Cortex of kidney (tissue), 1 donor: ENCODE results near the gene SNRPE.
"Not testable (repeated sequence)": the region's sequence is repeated elsewhere in the genome, so short reads cannot be mapped to it uniquely, and the experiment has no call there.

Experiments
- DNase-seq: peaks from one replicate; lab custom pipeline; 2025; lab: John Stamatoyannopoulos, UW

Gene SNRPE

DNA sequence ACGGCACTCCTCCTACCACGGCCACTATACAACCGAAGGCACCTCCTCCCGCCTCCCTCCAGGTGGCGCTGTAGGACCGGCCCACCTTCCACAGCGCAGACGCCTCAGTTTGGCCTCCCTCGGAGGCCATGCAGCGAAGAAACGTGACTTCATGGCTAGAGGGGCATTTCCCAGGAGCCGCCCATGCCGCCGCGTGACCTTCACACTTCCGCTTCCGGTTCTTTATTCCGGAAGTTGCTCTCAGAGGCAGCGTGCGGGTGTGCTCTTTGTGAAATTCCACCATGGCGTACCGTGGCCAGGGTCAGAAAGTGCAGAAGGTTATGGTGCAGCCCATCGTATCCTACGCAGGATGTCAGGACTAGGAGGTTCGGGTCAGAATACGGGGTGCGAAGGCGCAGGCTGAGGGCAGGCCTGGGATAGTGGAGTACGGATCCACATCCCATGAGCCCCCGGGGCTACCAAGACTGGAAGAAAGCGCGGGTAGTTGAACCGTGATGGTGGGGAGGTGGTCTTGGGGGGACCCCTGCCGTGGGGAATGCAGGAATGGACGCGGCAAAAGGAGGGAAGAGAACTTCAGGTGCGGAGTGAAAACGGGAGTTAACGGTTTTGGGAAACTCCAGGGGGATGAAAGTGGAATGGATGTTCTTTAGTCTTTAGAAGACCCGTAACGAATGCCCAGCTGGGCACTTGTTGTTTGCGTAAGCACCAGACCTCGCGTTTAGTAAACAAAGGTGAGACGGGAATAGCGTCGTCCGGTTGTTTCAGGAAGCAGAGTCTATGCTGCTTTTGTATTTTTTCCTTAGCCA lies at the start of gene SNRPE:
TSS of gene SNRPE (plus strand) at position 221 of the 806 bp plus-strand sequence. CDS start at position 282, 61 bp downstream.
- no peak for DNase-seq

DNA sequence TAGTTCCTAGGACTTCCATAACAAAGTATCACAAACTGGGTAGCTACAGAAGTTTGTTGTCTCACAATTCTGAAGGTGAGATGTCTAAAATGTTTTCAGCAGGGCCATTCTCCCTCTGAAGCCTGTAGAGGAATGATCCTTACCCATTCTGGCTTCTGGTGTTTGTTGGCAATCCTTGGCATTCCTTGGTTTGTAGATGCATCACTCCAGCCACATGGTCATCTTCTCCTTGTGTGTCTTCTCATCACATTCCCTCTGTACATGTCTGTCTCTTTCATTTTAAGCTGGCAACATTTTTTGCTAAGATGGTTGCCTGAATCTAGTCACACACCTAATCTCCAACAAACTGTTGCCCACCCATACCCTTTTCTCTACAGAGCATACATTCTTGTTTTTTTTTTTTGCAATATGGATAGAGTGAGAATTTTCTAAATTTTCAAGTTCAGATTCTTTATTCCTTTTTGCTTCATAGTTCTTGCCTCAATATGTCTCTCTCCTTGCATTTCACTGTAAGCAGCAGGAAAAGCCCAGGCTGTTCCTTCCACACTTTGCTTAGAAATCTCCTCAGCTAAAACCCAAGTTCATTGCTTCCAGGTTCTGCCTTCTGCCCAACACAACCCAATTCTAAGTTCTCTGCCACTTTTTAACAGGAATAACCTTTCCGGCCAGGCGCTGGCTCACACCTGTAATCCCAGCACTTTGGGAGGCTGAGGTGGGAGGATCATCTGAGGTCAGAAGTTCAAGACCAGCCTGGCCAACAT lies 47.6 kb upstream of the SNRPE start:
- no peak for DNase-seq

DNA sequence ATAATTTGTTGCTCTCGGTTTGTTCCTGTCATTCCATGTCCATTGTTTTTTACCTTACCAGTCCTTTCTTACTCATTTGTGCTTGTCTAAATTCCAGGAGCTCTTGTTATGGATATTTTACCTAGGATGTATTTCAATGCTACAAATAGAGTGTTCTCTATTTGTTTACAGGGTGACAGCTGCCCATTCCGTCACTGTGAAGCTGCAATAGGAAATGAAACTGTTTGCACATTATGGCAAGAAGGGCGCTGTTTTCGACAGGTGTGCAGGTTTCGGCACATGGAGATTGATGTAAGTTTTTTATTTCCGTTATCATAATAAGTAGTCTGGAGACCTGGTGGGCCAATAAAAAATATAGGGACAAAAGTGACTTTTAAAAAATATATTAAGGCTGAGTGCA lies 43.0 kb upstream of the SNRPE start:
- no peak for DNase-seq

DNA sequence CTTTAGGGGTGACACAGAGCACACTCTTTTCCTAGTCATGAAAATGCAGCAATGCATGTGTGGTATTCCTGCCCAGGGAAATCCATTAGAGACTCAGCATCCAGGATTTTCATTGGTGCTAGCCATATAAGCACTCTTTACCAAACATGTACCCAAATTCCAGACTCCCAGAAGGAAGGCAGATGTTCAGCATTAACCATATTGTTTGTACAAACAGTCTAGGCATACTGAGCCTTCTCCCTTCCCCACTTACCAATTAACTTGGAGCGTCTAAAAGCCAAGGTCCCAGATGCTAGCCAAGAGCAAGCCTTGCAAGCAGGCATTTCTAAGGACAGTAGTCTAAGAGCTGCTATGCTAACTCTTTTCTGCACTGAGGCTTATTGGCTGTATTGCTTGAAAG lies 38.1 kb upstream of the SNRPE start:
- no peak for DNase-seq

- DNase-seq: no peak
These were observed 35.2 kb upstream of the SNRPE start for GRCh38 chr1:203826175-203826574.

DNA sequence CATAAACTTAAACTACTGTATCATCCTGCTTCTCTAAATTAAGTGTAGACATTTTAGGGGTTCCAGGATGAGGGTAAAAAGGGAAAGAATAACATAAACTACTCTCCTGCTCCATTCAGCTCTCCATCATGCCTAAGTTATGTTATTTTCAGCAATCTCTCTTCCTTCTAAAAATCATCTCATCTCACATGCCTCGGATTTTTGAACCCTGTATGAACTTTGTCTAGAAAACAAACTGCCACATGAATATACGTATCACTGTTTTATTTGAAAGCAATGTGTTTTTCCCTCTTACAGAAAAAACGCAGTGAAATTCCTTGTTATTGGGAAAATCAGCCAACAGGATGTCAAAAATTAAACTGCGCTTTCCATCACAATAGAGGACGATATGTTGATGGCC lies 33.4 kb upstream of the SNRPE start:
- DNase-seq: no peak

DNA sequence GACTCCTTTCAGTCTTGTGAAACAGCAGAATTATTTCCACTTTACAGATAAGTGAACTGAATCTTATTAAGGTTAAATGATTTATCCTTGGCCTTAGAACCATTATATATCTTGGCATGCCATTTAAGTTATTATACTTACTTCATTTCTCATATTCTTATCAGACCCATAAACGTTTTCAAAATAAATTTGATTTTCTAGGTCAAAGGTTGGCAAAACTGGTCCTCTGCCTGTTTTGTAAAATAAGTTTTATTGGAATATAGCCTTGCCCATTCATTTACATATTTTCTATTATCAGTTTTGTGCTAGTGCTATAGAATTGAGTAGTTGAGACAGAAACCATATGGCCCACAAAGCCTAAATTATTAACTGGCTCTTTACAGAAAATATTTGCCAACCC lies 32.9 kb upstream of the SNRPE start:
- no peak for DNase-seq

- DNase-seq: not testable (repeated sequence)
These were observed 32.2 kb upstream of the SNRPE start for GRCh38 chr1:203829247-203829646.

- no peak for DNase-seq
These were observed 25.9 kb upstream of the SNRPE start for GRCh38 chr1:203835476-203835875.

DNA sequence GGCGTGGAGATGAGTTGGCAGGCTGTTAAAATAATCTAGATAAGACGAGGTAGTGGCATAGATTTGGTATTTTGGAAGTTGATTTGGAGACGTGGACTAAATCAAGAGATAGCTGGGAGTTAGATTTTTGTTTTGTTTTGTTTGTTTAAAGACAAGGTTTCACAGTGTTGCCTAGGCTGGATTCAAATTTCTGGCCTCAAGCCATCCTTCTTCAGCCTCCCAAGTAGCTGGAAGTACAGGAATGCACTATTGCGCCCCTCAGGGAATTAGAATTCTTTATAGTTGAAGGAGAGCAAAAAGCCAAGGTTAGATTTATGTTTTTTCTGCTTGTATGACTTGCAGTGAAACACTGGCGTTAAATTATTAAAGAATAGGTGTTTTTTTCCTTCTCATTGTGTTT lies 22.3 kb upstream of the SNRPE start:
- DNase-seq: no peak

- DNase-seq: no peak
These were observed 21.1 kb upstream of the SNRPE start for GRCh38 chr1:203840208-203840808.

DNA sequence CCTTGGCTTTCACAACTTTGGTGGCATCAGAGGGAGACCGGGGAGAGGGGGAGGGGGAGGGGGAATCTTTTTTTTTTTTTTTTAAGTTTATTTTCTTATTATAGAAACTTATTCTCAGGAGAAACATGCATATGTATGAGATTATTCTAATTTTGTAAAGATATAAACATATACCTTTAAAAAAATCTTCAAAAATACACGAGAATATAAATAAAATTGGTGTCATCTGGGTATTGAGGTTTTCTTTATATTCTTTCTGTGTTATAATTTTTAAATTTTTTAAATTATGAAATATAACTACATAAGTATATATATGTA lies 18.9 kb upstream of the SNRPE start:
- DNase-seq: no peak

DNA sequence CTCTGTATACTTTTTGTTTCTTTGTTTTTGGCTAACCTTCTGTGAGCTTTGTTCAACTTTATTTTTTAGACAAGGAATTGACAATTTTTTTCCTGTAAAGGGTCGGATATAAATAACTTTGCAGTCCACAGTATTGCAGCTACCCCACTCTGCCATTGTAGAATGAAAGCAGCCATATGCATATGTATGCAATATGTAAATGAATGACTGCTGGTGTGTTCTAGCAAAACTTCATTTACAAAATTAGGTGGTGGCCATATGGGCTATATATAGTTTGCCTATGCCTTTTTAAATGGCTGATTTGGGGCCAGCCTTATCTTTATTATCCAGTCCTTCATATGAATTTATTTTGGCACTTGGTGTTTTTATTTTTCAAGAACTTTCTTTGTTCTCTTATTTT lies 18.0 kb upstream of the SNRPE start:
- no peak for DNase-seq

GRCh38 chr1:203853112-203853511 lies 8.3 kb upstream of the SNRPE start:
- not testable (repeated sequence) for DNase-seq

- no peak for DNase-seq
These were observed 3.3 kb upstream of the SNRPE start for GRCh38 chr1:203858055-203858454.

DNA sequence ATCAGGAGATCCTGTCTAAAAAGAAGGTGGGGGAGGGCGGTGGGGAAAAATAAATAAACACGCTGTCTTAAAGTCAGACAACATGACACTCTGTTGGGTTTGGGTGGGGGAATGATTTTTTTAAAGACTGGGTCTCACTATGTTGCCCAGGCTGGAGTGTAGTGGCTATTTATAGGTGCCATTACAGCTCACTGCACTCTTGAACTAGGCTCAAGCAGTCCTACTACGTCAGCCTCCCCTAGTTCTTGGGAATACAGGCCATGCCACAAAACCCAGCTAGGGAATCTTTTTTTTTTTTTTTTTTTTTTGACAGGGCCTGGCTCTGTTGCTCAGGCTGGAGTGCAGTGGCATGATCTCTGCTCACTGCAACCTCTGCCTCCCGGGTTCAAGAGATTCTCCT lies 2.4 kb upstream of the SNRPE start:
- no peak for DNase-seq

GRCh38 chr1:203860396-203861025 lies 888 bp upstream of the SNRPE start:
- no peak for DNase-seq

GRCh38 chr1:203867802-203868201 lies 6.4 kb downstream of the SNRPE start:
- DNase-seq: no peak

- DNase-seq: no peak
These were observed 8.8 kb downstream of the SNRPE start for GRCh38 chr1:203870245-203870644.

GRCh38 chr1:203871114-203871880 lies 9.9 kb downstream of the SNRPE start:
- no peak for DNase-seq

- no peak for DNase-seq
These were observed 11.7 kb downstream of the SNRPE start for GRCh38 chr1:203873094-203873493.

- no peak for DNase-seq
These were observed 17.0 kb downstream of the SNRPE start for GRCh38 chr1:203878422-203878821.
